KBM-7 (cell line): ENCODE data around the gene IFNGR1.

ENCODE experiments used
- DNase-seq: peaks from one replicate; pipeline ENCODE4 v3.0.0-alpha.2; 2015
- in situ Hi-C: fragments of 300-500 bp; cut with MboI; formaldehyde crosslinking; loops from 2 replicates; pipeline ENCODE4 v1.14.3; 2020; ENCODE audit warnings: low sequenced_read_pairs, low pct_unique_long_range_greater_than_20kb, mixed read lengths

IFNGR1 gene

GRCh38 chr6:137190583-137191094 is 28.5 kb downstream of the IFNGR1 start:
- no peak for DNase-seq
- in situ Hi-C loops, result no loop called here

GRCh38 chr6:137188855-137189254 is 30.3 kb downstream of the IFNGR1 start:
- peak; percentile 29 for DNase-seq
- in situ Hi-C loops, result no loop called here

DNA sequence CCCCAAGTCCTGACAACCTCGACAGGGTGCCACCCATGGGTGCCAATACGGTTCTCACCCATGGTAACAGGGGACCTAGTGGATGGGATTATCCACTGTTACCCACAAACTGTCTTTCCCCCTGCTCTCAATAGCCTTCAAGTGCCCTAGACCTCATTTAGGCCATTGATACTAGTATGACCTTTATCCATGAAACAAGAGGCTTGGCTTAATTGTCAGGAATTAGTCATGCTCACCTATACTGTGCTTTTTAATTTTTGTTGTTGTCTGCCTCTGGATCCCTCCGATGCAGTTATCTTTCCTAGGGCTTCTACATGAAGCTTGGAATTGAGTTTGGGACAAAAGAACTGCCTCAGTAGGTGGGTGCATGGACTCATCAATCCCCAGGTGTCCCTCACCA is 33.9 kb downstream of the IFNGR1 start:
- in situ Hi-C loops, result no loop called here
- DNase-seq, result no peak

GRCh38 chr6:137182654-137183073 is 36.5 kb downstream of the IFNGR1 start:
- no peak for DNase-seq
- in situ Hi-C loops, result no loop called here

DNA sequence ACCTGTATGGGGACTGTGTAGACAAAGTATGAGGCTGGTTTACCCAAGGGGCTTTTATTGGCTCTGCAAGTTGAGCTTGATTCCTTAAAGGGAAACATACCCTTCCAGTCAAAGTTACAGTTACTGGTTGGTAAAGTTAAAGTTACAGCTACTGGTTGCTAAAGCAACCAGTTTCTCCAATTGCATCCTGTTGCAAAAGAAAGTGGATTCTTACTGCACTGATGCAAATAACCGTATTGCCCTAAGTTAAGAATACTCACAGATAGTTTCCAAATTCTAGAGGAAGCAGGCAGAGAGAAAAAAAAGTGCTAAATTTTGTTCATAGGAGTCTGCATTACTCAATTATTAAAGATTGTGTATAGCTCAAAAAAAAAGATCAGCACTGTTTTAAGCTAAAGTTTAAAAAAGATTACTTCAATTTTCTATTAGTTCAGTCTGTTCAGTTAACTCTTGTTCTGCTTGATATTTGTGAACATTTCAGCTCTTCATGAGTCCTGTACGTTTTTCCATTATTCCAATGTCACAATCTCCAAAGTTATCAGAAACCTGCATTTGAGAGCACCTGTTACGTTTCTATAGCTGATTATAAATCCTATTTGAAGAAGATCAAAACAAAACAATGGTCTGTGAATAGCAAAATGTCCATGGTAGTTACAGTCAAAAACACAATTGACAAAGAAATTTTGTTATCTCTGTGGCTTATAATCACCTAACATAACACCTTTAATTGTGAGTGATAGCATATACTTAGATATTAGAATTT is 37.1 kb downstream of the IFNGR1 start:
- in situ Hi-C loops, result no loop called here
- no peak for DNase-seq

DNA sequence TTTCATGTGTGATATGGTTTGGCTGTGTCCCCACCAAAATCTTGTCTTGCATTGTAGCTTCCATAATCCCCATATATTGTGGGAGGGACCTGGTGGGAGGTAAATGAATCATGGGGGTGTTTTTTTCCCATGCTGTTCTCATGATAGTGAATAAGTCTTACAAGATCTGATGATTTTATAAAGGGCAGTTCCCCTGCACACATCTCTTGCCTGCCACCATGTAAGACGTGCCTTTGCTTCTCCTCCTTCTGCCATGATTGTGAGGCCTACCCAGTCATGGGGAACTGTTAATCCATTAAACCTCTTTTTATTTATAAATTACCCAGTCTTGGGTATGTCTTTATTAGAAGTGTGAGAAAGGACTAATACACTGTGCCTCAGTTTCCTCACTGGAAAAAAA is 41.6 kb downstream of the IFNGR1 start:
- in situ Hi-C loops, result no loop called here
- DNase-seq, result no peak

DNA sequence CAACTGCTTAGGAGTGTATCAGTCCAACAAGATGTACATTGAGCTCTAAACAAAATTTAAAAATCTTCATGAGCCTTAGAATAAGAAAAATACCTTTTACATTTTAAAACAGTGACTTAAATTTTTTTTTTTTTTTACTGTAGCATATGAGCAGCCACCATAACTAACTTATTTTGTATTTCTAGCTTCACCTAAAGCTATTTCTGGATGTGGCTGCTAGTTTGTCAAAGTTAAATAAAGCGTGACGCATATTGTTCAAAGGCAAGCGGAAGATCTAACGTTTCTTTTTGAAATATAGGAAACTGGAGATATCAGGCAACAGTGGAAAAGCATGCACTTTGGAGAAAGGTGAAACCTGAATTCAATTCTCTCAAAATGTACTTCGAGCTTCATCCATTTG is 42.5 kb downstream of the IFNGR1 start:
- in situ Hi-C loops, result no loop called here
- no peak for DNase-seq

DNA sequence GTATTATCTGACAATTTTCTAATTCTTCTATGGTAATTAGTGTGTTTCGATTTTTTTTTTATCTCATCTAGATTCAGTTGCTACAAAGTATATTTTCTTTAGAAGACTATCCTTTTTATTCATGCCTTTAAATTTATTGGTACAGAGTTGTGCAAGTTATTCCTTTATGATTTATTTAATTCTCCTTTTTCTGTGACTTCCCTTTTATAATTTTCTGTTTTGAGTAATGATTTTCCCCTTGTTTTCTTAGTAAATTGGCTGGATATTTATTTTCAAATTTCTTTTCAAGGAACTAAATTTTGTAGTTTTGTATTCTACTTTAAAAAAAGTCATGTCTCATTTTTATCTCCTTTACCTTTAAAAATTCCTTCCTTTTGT is 43.3 kb downstream of the IFNGR1 start:
- no peak for DNase-seq
- in situ Hi-C loops, result no loop called here

- in situ Hi-C loops, result no loop called here
- DNase-seq, result no peak
These were observed 43.9 kb downstream of the IFNGR1 start for GRCh38 chr6:137175157-137175867.

DNA sequence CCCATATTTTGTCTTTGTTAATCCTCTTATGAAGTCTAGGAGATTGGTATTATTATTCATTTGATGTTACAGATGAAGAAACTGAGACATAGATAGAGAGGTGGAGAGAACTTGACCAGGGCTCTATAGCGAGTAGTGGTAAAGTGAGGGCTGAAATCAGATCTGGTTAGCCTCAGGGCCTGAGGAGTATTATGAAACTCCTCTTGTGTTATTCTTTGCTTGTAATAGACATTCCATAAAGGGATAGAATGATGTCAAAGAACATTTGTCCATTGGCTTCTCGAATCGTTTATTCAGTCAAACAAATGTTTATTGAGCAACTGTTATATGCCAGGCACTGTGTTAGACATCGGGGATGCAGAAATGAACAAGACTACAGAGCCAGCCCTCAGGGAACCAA is 45.7 kb downstream of the IFNGR1 start, which contains the start of gene IL22RA2:
IL22RA2 (minus strand) TSS at position 144 of the 400 bp plus-strand sequence. CDS start 11,895 bp downstream, outside the sequence.
- in situ Hi-C loops, result no loop called here
- DNase-seq, result no peak

- in situ Hi-C loops, result no loop called here
- DNase-seq, result no peak
These were observed 46.3 kb downstream of the IFNGR1 start for GRCh38 chr6:137172734-137173431.

GRCh38 chr6:137171824-137172733 is 47.1 kb downstream of the IFNGR1 start:
- DNase-seq, result no peak
- in situ Hi-C loops, result no loop called here

GRCh38 chr6:137171053-137171374 is 48.2 kb downstream of the IFNGR1 start:
- DNase-seq, result no peak
- in situ Hi-C loops, result no loop called here

GRCh38 chr6:137170266-137171052 is 48.7 kb downstream of the IFNGR1 start:
- in situ Hi-C loops, result no loop called here
- DNase-seq, result no peak

DNA sequence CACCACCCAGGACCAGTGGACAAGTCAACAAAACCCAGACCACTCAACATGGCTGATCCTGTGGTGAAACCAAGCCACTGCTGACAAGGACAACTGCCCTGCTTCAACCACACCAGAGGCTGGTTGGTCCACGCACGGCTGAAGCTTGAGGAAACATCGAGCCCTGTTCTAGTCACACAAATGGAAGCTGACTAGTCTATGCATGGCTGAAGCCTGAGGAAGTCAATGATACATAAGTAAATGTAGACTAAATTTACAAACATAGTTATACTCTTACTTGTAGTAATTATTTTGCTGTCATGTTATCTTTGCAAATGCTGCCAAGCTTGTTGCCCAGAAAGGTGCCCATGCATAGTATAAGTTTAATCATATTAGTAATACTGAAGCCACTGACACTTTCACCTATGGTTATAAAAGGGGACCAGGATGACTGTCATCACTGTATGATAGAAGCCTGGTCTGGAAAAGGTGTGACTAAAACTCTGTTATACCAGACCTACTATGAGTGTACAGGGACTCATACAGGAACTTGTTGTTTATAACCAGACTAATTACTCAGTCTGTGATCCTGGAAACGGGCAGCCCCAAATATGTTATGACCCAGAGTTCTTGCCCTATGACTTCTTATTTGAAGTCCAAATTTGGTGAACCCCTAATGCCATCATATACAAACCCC is 51.3 kb downstream of the IFNGR1 start:
- in situ Hi-C loops, result no loop called here
- DNase-seq, result no peak

- in situ Hi-C loops, result no loop called here
These were observed 52.7 kb downstream of the IFNGR1 start for GRCh38 chr6:137166247-137167098.

More at GRCh38 chr6:137166247-137167098, 52.7 kb downstream of the IFNGR1 start:
- DNase-seq, result peak; percentile 31
